GM12872 (cell line): ENCODE results near the gene DAPK1.

Source experiments
- CTCF ChIP-seq: IDR thresholded peaks from 3 replicates; pipeline ENCODE4 v1.5.1; 2011; ENCODE audit warnings: low read depth, mild to moderate bottlenecking, low read length, moderate library complexity; ENCODE audit not compliant: insufficient read depth

DAPK1 gene

GRCh38 chr9:87642330-87643106, 144.9 kb downstream of the DAPK1 start:
- TF ChIP-seq CTCF: 0 out of 3 replicates have a peak, but pooled peaks have one; percentile 4

- no peak for TF ChIP-seq CTCF
These were observed 145.5 kb downstream of the DAPK1 start for GRCh38 chr9:87643107-87643650.

DNA sequence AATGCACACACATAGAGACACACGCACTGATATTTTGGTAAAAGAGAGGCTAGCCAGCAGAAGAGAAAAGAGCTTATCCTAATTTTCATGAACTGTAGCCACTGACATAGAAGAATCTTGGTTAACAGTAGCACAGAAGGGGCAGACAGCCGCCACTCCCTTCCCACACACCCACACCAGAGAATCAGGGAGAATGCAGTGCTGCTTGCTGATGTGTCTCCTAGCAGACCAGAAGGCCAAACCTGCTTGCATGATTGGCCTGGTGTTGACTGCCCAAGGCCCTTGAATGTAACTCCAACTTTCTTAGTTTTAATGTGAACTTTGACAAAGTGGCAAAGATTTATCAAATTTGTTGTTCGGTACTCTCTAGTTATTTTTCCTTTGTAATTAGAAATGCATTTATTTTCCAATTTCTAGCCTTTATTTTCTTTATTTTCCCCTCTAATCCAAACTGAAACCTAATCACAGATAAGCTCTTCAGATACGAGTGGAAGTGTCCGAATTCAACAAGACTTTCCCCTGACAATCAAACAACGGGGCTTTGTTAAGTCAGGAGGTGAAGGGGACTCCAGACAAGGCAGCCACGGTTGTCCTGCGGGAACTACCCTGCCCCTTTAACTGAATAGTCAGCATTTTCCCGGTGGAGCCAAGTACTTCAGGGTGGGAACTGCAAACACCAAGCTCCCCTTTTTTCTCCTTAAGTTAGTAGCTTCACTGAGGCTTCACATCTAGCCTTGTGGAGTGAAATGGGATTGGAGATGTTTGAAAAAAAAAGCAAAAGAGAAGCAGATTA, 146.3 kb downstream of the DAPK1 start:
- TF ChIP-seq CTCF: no peak

DNA sequence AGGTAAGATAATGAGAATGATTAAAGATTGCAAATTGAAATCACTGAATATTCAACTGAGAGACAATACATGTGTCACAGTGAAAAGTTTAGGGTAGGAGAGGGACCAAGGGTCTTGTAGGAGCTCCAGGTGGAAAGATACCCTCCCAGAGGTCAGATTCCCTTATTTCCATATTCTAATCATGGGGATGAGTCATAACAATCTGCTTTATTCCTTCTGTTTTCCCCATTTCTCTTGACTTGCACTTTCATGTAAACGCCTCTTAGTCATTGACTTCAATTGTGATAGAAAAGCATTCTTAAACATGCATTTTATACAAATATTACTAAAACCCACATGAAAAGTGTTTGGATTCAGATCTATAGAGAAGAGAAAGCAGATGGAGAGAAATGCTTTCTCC, 147.0 kb downstream of the DAPK1 start:
- no peak for TF ChIP-seq CTCF

GRCh38 chr9:87646546-87646945, 148.9 kb downstream of the DAPK1 start:
- TF ChIP-seq CTCF: no peak

- TF ChIP-seq CTCF: no peak
These were observed 149.4 kb downstream of the DAPK1 start for GRCh38 chr9:87647114-87647513.

DNA sequence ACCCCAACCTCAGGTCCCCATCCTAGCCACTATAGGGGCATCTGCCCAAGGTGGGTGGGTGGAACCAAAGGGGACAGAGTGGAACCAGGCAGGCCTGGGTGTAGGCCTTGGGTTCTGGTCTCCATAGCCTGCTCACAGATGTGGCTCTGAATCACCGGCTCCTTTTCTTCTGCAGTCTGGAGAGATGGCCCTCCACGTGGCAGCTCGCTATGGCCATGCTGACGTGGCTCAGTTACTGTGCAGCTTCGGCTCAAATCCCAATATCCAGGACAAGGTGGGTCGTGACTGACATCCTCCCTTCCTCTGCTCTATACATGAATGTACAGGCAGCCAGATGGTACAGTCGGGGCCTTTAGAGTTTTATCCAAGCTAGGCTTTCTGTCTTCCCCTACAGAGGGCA, 150.9 kb downstream of the DAPK1 start:
- TF ChIP-seq CTCF: no peak
